Activated T-cell treated with anti-CD3 and anti-CD28 coated beads for 1 hour (primary cell): ENCODE results near the gene ZNF618.

ENCODE experiments used
- DNase-seq: peaks from one replicate; pipeline ENCODE4 v3.0.0-alpha.2; 2020; ENCODE audit warnings: low read depth

Gene ZNF618

GRCh38 chr9:114023961-114024360, 147.9 kb downstream of the ZNF618 start:
- DNase-seq: no peak

DNA sequence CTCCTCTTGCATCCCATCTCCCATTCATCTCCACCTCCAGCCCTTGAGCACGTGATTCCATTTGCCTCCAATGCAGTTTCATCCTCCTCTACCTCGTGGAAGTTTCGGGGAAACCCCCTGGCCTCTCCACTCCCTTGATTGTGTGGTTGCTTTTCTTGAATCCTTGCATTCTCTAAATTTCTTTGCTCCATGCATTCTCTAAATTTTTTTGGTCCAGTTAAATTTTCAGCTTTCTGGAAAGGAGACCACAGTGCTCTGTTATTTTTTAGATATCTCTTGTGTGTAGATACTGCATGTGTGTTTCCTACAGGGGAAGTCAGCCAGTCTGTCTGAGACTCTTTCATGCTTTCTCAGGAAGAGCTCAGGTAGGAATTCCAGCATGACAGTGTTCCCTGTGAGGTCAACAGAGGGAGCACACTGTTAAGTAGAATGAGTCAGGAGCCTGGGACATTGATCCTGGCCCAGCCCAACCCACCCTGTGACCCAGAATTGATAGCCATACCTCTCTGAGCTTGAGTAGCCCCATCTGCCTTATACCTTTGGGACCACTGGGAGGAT, 149.2 kb downstream of the ZNF618 start:
- no peak for DNase-seq

- DNase-seq: no peak
Observed at GRCh38 chr9:114025760-114026159, 149.7 kb downstream of the ZNF618 start.

DNA sequence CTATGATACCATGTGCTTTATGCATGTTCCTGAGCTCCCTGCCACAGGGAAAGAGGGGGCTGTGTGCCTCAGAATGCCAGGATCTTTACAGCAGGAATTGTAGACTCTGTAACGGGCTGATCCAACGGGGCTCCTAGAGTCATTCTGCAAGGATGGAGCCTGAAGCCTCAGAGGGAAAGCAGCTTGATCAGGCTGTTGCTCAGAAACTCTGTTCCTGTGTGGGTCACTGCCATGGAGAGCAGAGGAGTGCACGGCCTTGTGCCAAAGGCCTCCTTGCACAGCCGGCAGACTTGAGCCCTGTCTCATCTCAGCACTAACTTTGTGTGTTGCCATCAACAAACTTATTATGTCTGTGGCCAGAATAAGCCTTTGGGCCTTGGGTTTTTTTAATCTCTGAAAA, 150.2 kb downstream of the ZNF618 start:
- DNase-seq: no peak

- DNase-seq: no peak
Observed at GRCh38 chr9:114027159-114027862, 151.2 kb downstream of the ZNF618 start.

GRCh38 chr9:114027863-114028465, 151.9 kb downstream of the ZNF618 start:
- no peak for DNase-seq

- no peak for DNase-seq
Observed at GRCh38 chr9:114028646-114029045, 152.5 kb downstream of the ZNF618 start.

DNA sequence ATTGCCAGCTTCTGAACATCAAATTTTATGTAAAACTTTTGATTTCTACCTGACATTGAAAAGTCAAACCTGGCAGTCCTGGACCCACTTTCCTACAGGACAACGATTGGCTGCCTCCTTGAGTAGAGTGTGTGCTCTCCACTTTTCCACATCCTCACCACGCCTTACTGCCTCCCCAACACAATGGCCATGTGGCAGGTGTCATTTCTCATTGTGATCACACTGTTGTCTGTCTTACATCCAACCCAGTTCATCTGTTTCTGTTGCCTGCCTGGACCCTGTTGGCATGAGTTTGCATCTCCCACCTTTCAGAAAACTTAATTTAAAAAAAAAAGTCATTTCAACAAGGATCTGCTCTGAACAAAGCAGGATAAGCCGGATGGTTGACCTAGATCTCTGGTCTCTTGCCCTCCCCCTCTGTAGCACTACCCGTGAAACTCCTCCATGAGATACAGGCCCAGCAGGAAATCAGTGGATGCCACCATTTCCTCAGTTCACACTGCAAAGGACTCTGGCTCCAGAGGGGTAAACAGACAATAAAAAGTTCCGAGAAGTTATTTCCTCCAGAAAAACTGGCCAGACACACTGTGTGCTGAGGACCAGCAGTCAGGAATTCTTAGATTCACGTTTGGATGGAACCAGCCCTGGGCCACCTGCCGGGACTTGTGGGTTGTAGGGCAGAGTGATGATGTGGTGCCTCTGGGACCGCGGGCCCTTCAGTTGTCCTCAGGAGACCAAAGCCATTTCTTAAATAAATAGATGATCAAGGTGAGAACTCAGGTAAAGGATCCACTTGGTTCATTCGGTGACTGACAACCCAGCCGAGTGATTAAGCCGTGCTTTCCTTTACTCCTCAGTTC, 153.4 kb downstream of the ZNF618 start:
- no peak for DNase-seq

DNA sequence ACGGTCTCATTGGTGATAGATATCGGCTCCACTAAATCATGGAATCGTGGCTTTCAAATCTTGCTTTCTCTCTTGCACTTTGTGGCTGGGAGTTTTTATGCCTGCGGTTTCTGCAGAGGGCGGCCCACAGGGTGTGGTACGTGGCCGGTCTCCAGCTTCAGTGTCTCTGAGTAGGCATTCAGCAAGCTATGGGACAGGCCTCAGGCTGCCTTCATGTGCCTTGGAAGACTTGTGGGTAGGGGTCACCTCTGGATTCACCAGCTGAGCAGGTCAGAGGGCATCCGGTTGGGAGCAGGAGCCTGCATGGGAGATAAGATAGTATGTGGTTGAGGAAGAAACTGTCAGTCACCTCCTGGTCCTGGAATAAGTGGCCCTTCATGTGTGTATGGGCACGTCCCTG, 154.3 kb downstream of the ZNF618 start:
- DNase-seq: no peak

GRCh38 chr9:114031037-114031630, 155.0 kb downstream of the ZNF618 start:
- DNase-seq: no peak

- no peak for DNase-seq
Observed at GRCh38 chr9:114031948-114032840, 156.1 kb downstream of the ZNF618 start.

GRCh38 chr9:114033397-114034103, 157.4 kb downstream of the ZNF618 start:
- no peak for DNase-seq

DNA sequence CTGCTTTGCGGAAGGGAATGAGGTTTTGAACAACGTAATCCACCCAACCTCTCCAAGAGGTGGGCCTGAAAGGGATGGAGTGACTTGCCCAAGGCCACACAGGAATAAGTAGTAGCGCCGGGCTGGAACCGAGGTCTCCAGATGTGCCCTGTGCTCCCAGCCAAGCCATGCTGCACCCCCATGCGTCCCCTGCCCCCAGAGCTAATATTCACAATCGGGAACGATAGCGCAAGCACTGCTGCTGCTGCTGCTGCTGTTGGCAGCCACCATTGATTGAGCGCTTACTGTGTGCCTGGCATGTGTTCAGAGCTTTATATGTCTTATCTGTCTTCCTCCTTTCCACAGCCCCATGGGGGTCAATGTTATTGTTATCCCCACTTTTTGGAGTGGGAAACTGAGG, 158.1 kb downstream of the ZNF618 start:
- no peak for DNase-seq

GRCh38 chr9:114034661-114035062, 158.6 kb downstream of the ZNF618 start:
- no peak for DNase-seq

DNA sequence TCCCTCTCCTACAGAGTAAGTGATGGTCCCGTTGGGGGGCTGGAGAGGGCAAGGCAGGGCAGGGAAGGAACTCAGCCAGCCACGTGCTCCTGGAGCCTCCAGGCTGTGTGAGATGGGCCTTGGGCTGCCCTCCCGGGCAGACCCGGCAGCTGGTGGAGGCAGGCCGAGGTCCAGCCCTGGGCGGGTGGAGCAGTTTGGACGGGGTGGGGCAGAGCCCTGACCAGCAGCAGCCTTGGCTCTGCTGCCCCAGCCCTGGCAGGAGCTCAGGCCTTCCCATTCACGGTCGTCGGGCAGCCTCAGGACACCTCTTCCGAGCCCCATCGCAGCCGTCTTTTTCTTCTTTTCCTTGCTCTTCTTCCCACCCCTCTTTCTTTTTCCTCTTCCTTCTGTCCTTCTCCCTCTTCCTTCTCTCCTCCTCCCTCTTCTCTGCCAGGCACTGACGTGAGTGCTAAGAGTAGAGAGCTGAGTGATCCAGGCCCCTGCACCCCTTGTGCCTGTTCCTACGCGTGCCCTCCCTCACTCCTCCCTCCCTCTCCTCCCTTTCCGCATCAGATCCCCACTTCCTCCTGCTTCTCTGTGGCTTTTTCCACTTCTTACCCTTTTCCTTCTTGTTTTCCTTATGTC, 159.2 kb downstream of the ZNF618 start:
- no peak for DNase-seq

GRCh38 chr9:114035845-114036801, 160.0 kb downstream of the ZNF618 start:
- DNase-seq: no peak

DNA sequence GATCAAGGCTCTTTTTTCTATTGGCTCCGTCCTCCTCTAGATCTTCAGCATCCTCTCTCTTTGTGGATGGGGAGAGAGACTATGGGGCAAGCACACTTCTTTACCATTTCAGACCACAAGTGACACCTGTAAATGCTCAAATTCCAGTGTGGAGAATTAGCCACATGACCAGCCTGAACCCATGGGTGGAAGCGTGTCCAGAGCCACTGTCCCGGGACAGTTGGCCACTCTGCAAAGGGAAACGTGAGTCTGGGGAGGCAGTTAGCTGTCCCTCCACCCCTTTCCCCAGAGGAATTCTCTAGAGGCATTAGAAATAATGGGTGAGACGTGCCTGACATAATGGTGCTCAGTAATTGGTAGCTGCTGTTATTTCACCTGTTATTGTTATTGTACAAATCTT, 161.1 kb downstream of the ZNF618 start:
- DNase-seq: no peak

DNA sequence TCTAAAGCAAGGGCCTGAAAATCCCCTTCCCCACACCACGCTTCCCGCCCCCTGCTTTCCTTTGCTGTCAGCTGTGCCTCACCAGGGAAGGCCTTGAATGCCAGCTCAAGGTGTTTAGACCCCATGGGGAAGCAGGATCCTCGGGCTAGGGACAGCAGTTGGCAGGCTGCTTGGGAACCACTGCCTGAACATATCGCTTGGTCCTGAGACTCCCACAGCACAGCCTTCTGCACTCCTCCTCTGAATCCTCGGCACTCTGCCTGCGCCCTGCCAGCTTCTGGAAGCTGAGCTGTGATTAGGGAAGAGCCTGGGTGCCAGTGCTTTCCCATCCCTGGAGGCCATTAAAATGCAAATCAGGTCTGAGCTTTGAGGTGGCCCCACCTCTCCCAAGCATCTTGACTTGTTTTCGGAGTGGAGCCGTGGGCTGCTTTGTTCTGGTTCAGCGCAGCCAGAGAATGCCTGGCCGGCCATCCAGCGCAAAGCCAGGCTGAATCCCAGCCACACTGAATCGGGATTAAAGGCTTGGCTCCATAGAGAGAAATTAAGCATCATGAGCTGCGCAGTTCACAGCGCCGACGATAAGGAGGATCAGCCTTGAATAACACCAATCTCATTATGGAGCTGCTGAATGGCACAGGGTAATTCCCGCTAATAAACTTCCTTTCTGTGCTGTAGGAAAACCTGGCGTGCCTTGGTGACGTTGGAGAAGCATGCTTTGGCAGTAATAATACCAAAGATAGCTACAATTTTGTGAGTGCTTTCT, 162.0 kb downstream of the ZNF618 start:
- DNase-seq: no peak
